Pancreas (tissue), 10 donors: ENCODE measurements around the gene CNGA2. TPM values are rescaled to one million over a fixed set of nuclear protein-coding genes. Genes with fewer than 3 reads are reported as not detected.
A peak's percentile ranks its signal among the peaks of the same experiment; 100 is the strongest.

Experiments used
- ATAC-seq, 4 donors: fragments of 200-7000 bp; cut with Tn5 transposase; one replicate each; pipeline versions ENCODE4 v1.8.0 to v1.9.1; 2020; ENCODE audit warnings: mild to moderate bottlenecking in 4 of 4, moderate library complexity in 4 of 4
- DNase-seq, 6 donors: peaks; one replicate each; pipeline ENCODE4 v3.0.0-alpha.2; 2020
- FAIRE-seq: peaks from 2 replicates; lab custom pipeline; 2012; peaks lifted over from hg19 to GRCh38; lab: Jason Lieb, UNC
- H3K27ac ChIP-seq, 4 donors: fragments of 200-600 bp; sonication (generic); 1 replicate in 3 of 4; 2 replicates in 1 of 4; pipeline versions ENCODE4 v1.5.0 to v1.8.0; 2020
- H3K27me3 ChIP-seq, 4 donors: fragments of 200-600 bp; one replicate each; pipeline ENCODE4 v1.8.0; 2021
- H3K36me3 ChIP-seq, 3 donors: fragments of 200-600 bp; sonication (generic) in 1 of 3; one replicate each; pipeline versions ENCODE4 v1.5.0 to v1.8.0; 2020 to 2021
- H3K4me1 ChIP-seq, 3 donors: fragments of 200-600 bp; one replicate each; pipeline ENCODE4 v1.8.0; 2021
- H3K4me3 ChIP-seq, 4 donors: fragments of 200-600 bp; sonication (generic) in 2 of 4; one replicate each; pipeline versions ENCODE4 v1.5.0 to v1.8.0; 2020 to 2021
- H3K9me3 ChIP-seq, 4 donors: fragments of 200-600 bp; one replicate each; pipeline ENCODE4 v1.8.0; 2021
- CTCF ChIP-seq, 4 donors: fragments of 200-600 bp; sonication (generic) in 3 of 4; IDR thresholded peaks; one replicate each; pipeline versions ENCODE4 v1.5.0 to v1.8.0; 2021; ENCODE audit warnings: antibody characterized with exemption in 4 of 4
- WGBS, 2 donors: extraction: QIAGEN DNeasy Blood & Tissue Kit; methylation state at CpG; one replicate each; pipeline ENCODE4 v1.1.7; 2013; 5-methylcytosine and 5-hydroxymethylcytosine counted together
- intact Hi-C, 3 donors: fragments of 100-400 bp; cut with DNase I; formaldehyde crosslinking; loops; one replicate each; pipeline versions ENCODE4 v1.11.1 to v1.14.2; 2022
- polyA plus RNA-seq, 2 donors: library from polyadenylated mRNA; stranded (reverse); fragments of 200-250 nt; gene quantifications; one replicate each; pipeline ENCODE4 v1.2.3, GENCODE V29; 2013
- total RNA-seq, 6 donors: library from RNA; stranded (reverse); fragmentation: NEBNext Ultra II Directional in 4 of 6; extraction: Animal tissue kit (Norgen Biotek cat#: 25700) in 4 of 6; gene quantifications; one replicate each; pipeline versions ENCODE4 v1.2.1 to v1.2.4, GENCODE V29; 2021 to 2023
- donor health status: healthy with polysubstance abuse.
- donor health status: DM: no; HTN: no; CAD: no; lungs with moderate emphysema.
- donor health status: DM: no; HTN: no; CAD: no.
- donor health status: control.
- donor health status: control.
- donor health status: Bipolar disorder and iron deficiency.
- donor health status: DM: yes; HTN: yes; CAD: no.
- donor health status: DM: no; HTN: no; CAD: no.
- donor health status: DM: no; HTN: no; CAD: no.
- donor health status: DM: yes; HTN: yes; CAD: no.

CNGA2 gene
- total and polyA plus RNA-seq, 8 donors: not detected

- no peaks in the 10 kb centered on the region for H3K36me3 ChIP-seq
- no peak within 1 kb of the TSS for H3K4me3 ChIP-seq
- TF ChIP-seq CTCF (IDR thresholded peaks at IDR 0.05): no peak
- no peaks in the 10 kb centered on the region for H3K4me1 ChIP-seq
- intact Hi-C loops: no loop called here
- ATAC-seq (no peak), DNase-seq (no peak), FAIRE-seq (no peak)
- no peaks in the 10 kb centered on the region for H3K9me3 ChIP-seq
- H3K27ac ChIP-seq: no peak within 1 kb of the TSS
- H3K27me3 ChIP-seq: peaks cover 0 to 17% (median 0%) of the 10 kb centered on the region in 4 donors
- WGBS, 2 donors: 54 to 75% methylated on average over 3 of the region's 3 CpGs
Measured at GRCh38 chrX:151715752-151716151, 18.8 kb upstream of the CNGA2 start, which contains the start of gene FATE1. TSS of gene FATE1 (plus strand) at chrX:151716035. CDS start at chrX:151716120, 85 bp downstream.

- H3K9me3 ChIP-seq: no peaks in the 10 kb centered on the region
Measured at GRCh38 chrX:151722241-151722846, 12.2 kb upstream of the CNGA2 start.

GRCh38 chrX:151723156-151723760, 11.3 kb upstream of the CNGA2 start:
- FAIRE-seq (no peak), ATAC-seq (no peak), DNase-seq (no peak)
- intact Hi-C loops: no loop called here
- no peaks in the 10 kb centered on the region for H3K36me3 ChIP-seq
- H3K4me1 ChIP-seq: no peaks in the 10 kb centered on the region
- no peaks in the 10 kb centered on the region for H3K9me3 ChIP-seq
- TF ChIP-seq CTCF (IDR thresholded peaks at IDR 0.05): no peak
- peaks cover 0 to 4% (median 2%) of the 10 kb centered on the region in 4 donors for H3K27me3 ChIP-seq
- H3K4me3 ChIP-seq: no peak overlapping the region
- 76% methylated on average over 7 of the region's 7 CpGs for WGBS, 2 donors
- H3K27ac ChIP-seq: no peak overlapping the region

More at GRCh38 chrX:151722241-151722846, 12.2 kb upstream of the CNGA2 start:
- H3K27me3 ChIP-seq: peaks cover 0 to 4% (median 2%) of the 10 kb centered on the region in 4 donors
- no peaks in the 10 kb centered on the region for H3K36me3 ChIP-seq
- ATAC-seq: peak; percentile 48 to 86 (median 76)
- peak in 4 of 6 donors; percentile 28 to 82 (median 56) for DNase-seq
- intact Hi-C loops: no loop called here
- no peak for FAIRE-seq
- H3K4me1 ChIP-seq: no peaks in the 10 kb centered on the region
- 30 to 33% methylated on average over 24 of the region's 24 CpGs for WGBS, 2 donors
- peak in 2 of 4 donors; percentile 23 to 31 for TF ChIP-seq CTCF (IDR thresholded peaks at IDR 0.05)
- H3K4me3 ChIP-seq: no peak overlapping the region
- no peak overlapping the region for H3K27ac ChIP-seq

DNA sequence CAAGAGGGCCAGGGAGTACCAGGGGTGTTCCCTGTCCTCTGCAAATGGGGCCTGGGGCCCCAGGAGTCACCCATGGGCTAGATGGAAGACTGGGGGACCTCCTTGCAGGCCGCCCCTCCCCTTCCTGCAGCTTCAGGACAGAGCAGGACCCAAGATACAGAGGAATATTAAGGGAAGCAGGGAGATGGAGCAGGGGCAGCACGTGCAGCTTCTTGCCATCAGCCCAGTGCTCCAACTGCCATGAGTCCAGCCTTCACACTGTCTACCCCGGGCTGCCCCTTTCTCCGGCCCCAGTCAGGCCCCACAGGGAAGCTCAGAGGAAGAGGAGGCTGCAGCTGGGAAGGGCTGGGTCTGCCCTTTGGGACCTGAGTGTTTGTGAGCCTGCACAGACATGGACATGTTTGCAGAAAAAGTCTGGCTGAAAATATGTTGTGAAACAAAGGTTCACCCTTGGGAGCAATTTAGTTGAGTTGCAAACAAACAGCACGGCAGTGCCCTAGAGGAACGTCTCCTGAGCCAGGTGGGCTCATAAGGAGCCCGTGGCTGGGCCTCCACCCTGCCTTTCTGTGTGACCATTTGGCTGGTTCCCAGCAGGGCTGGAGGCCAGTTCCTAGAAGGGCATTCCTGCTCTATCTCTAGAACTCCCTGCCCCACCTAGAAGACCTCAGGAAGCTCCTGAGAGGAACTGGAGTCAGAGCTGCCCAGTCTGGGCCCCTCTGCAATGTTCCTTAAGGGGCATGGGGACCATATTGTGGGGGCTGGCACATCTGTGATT, 9.8 kb upstream of the CNGA2 start:
- intact Hi-C loops: no loop called here
- TF ChIP-seq CTCF (IDR thresholded peaks at IDR 0.05): no peak
- H3K27ac ChIP-seq: no peak overlapping the region
- no peaks in the 10 kb centered on the region for H3K4me1 ChIP-seq
- H3K36me3 ChIP-seq: no peaks in the 10 kb centered on the region
- FAIRE-seq (no peak), ATAC-seq (peak in 2 of 4 donors; percentile 57 to 61), DNase-seq (peak in 3 of 6 donors; percentile 49 to 58 (median 54))
- H3K9me3 ChIP-seq: no peaks in the 10 kb centered on the region
- peaks cover 0 to 4% (median 2%) of the 10 kb centered on the region in 4 donors for H3K27me3 ChIP-seq
- H3K4me3 ChIP-seq: no peak overlapping the region
- WGBS, 2 donors: 31 to 58% methylated on average over 7 of the region's 7 CpGs
